ENCODE measurements around the gene SCYL3. TPM values are rescaled to one million over a fixed set of nuclear protein-coding genes. Genes with fewer than 3 reads are reported as not detected.
A peak's percentile ranks its signal among the peaks of the same experiment; 100 is the strongest.
"Not testable (repeated sequence)": the region's sequence is repeated elsewhere in the genome, so short reads cannot be mapped to it uniquely, and the experiment has no call there.

Gene SCYL3
- total RNA-seq, 2 donors from 2014 or later: 6.4 to 6.5 TPM

DNA sequence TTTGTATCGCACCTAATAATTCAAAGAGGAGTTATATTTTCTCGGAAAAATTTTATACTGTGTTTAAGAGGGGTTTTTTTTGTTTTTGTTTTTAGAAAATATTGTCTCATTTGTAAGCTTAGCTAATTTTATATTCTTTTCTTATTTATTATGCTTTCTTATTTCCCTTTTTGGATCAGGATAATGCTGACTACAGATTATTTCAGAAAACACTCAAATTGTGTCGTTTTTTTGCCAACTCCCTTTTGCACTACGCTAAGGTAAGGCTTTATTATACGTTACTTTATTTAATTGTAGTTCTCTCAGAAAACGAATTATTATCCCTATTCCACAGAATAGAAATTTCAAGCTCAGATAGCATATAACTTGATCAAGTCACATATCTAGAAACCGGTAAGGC lies 72.2 kb downstream of the SCYL3 start:
- no peaks in the 10 kb centered on the region for H3K9me3 ChIP-seq
- H3K27ac ChIP-seq: no peak overlapping the region
- H3K27me3 ChIP-seq: no peaks in the 10 kb centered on the region
- no peak for TF ChIP-seq CTCF (IDR thresholded peaks at IDR 0.05)
- no peaks in the 10 kb centered on the region for H3K4me1 ChIP-seq
- no peak for DNase-seq (ENCODE audit: low spot score)
- H3K4me3 ChIP-seq: no peak overlapping the region
- peaks cover 9% of the 10 kb centered on the region for H3K36me3 ChIP-seq

- H3K36me3 ChIP-seq: no peaks in the 10 kb centered on the region
- H3K27me3 ChIP-seq: no peaks in the 10 kb centered on the region
- no peak overlapping the region for H3K27ac ChIP-seq
- H3K9me3 ChIP-seq: no peaks in the 10 kb centered on the region
- TF ChIP-seq CTCF (IDR thresholded peaks at IDR 0.05): no peak
- no peaks in the 10 kb centered on the region for H3K4me1 ChIP-seq
- no peak for DNase-seq (ENCODE audit: low spot score)
- H3K4me3 ChIP-seq: no peak overlapping the region
These were observed 77.1 kb downstream of the SCYL3 start for GRCh38 chr1:169816617-169817016.

DNA sequence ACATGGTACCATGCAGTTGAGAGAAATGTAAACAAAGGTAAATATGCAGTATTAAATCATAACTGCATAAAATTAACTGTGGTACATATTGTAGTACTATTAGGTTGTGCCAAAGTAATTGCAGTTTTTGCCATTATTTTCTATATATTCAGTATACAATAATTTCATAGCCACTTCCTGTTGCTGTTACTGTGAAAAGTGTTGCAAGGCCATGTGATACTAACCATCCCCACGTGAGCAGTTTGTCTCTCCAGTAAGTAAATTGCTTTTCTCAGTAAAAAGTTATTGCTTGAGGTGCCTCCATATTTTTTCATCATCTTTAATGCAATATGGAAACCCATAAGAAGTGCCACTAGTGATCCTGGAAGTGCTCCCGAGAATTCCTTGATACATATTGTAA lies 79.4 kb downstream of the SCYL3 start:
- H3K36me3 ChIP-seq: no peaks in the 10 kb centered on the region
- DNase-seq (ENCODE audit: low spot score): no peak
- no peak overlapping the region for H3K4me3 ChIP-seq
- H3K27me3 ChIP-seq: no peaks in the 10 kb centered on the region
- TF ChIP-seq CTCF (IDR thresholded peaks at IDR 0.05): no peak
- H3K27ac ChIP-seq: no peak overlapping the region
- no peaks in the 10 kb centered on the region for H3K9me3 ChIP-seq
- H3K4me1 ChIP-seq: no peaks in the 10 kb centered on the region

GRCh38 chr1:169812131-169812530 lies 81.6 kb downstream of the SCYL3 start:
- DNase-seq (ENCODE audit: low spot score): no peak
- no peak overlapping the region for H3K27ac ChIP-seq
- no peak for TF ChIP-seq CTCF (IDR thresholded peaks at IDR 0.05)

GRCh38 chr1:169811418-169812035 lies 82.2 kb downstream of the SCYL3 start:
- not testable (repeated sequence) for H3K4me3 ChIP-seq; H3K27ac ChIP-seq; H3K36me3 ChIP-seq; H3K9me3 ChIP-seq; H3K4me1 ChIP-seq; DNase-seq (ENCODE audit: low spot score); H3K27me3 ChIP-seq

More at GRCh38 chr1:169812131-169812530, 81.6 kb downstream of the SCYL3 start:
- H3K9me3 ChIP-seq: no peaks in the 10 kb centered on the region
- H3K27me3 ChIP-seq: no peaks in the 10 kb centered on the region
- H3K4me3 ChIP-seq: no peak overlapping the region
- no peaks in the 10 kb centered on the region for H3K36me3 ChIP-seq
- no peaks in the 10 kb centered on the region for H3K4me1 ChIP-seq

- Histone ChIP-seq H3K27me3 (no peaks in the 10 kb centered on the region), H3K4me1 (no peaks in the 10 kb centered on the region), H3K4me3 (no peak overlapping the region), H3K9me3 (no peaks in the 10 kb centered on the region), H3K27ac (no peak overlapping the region), H3K36me3 (no peaks in the 10 kb centered on the region)
- peak; percentile 45 to 70 for TF ChIP-seq CTCF (IDR thresholded peaks at IDR 0.05)
- DNase-seq (ENCODE audit: low spot score): no peak
These were observed 84.2 kb downstream of the SCYL3 start for GRCh38 chr1:169809370-169810095.

Measured in right atrium auricular region (tissue), 2 donors.